Metanephros (tissue), 1 donor: Measurements from ENCODE around the gene PLEKHD1. TPM values are rescaled to one million over a fixed set of nuclear protein-coding genes. Genes with fewer than 3 reads are reported as not detected.

Experiments
- total RNA-seq: library from RNA; depleted of rRNA; stranded (reverse); fragments of >200 nt; gene quantifications from one replicate; pipeline ENCODE4 v1.2.3, GENCODE V29; 2014

The PLEKHD1 gene
- 4.3 TPM for total RNA-seq

GRCh38 chr14:69484444-69485314 lies at the start of gene PLEKHD1:
PLEKHD1 (plus strand) TSS chr14:69484728; CDS start chr14:69484966, 238 bp downstream.

GRCh38 chr14:69574263-69574953 lies 89.9 kb downstream of the PLEKHD1 start, which contains the start of gene CCDC177:
CCDC177 (minus strand) TSS chr14:69574871; CDS start chr14:69573622, 1,249 bp downstream.

Other genes starting within 250 kb of the PLEKHD1 start
- gene GALNT16, start 224.6 kb upstream of the PLEKHD1 start, total RNA-seq = 5.8 TPM
- 250 TPM for gene ERH, start 86.4 kb upstream of the PLEKHD1 start, total RNA-seq
- gene SLC39A9, start 86.0 kb upstream of the PLEKHD1 start, total RNA-seq = 93.4 TPM
- not detected for gene CCDC177, start 90.1 kb downstream of the PLEKHD1 start, total RNA-seq
- gene SUSD6, start 126.9 kb downstream of the PLEKHD1 start, total RNA-seq = 28.0 TPM